C4-2B (cell line): Measurements from ENCODE around the gene LRBA.
"Not testable (repeated sequence)": the region's sequence is repeated elsewhere in the genome, so short reads cannot be mapped to it uniquely, and the experiment has no call there.

Experiments
- H3K27ac ChIP-seq: fragments of 450-650 bp; 2 replicates; pipeline ENCODE4 v1.5.1; 2017
- CTCF ChIP-seq: fragments of 450-650 bp; conservative IDR thresholded peaks from 2 replicates; pipeline ENCODE4 v1.5.1; 2017; ENCODE audit warnings: mild to moderate bottlenecking
- ZFX ChIP-seq: fragments of 450-650 bp; IDR thresholded peaks from 2 replicates; pipeline ENCODE4 v1.6.1; 2017

Gene LRBA

GRCh38 chr4:150546286-150546685 lies 468.8 kb downstream of the LRBA start:
- no peak overlapping the region for H3K27ac ChIP-seq
- no peak for TF ChIP-seq CTCF
- TF ChIP-seq ZFX: no peak

- TF ChIP-seq CTCF (no peak), ZFX (no peak)
Observed at GRCh38 chr4:150543042-150543441, 472.0 kb downstream of the LRBA start.

GRCh38 chr4:150541681-150542080 lies 473.4 kb downstream of the LRBA start:
- H3K27ac ChIP-seq: no peak overlapping the region
- TF ChIP-seq ZFX (no peak), CTCF (no peak)

More at GRCh38 chr4:150543042-150543441, 472.0 kb downstream of the LRBA start:
- H3K27ac ChIP-seq: no peak overlapping the region

- TF ChIP-seq CTCF (no peak), ZFX (no peak)
- no peak overlapping the region for H3K27ac ChIP-seq
Observed at GRCh38 chr4:150540959-150541360, 474.1 kb downstream of the LRBA start.

GRCh38 chr4:150540536-150540935 lies 474.5 kb downstream of the LRBA start:
- no peak for TF ChIP-seq ZFX
- no peak for TF ChIP-seq CTCF
- H3K27ac ChIP-seq: no peak overlapping the region

- not testable (repeated sequence) for H3K27ac ChIP-seq
Observed at GRCh38 chr4:150537911-150538310, 477.2 kb downstream of the LRBA start.

- no peak for TF ChIP-seq ZFX
- TF ChIP-seq CTCF: no peak
Observed at GRCh38 chr4:150534818-150535217, 480.3 kb downstream of the LRBA start.

GRCh38 chr4:150533673-150534072 lies 481.4 kb downstream of the LRBA start:
- TF ChIP-seq CTCF (no peak), ZFX (no peak)

More at GRCh38 chr4:150534818-150535217, 480.3 kb downstream of the LRBA start:
- no peak overlapping the region for H3K27ac ChIP-seq

More at GRCh38 chr4:150533673-150534072, 481.4 kb downstream of the LRBA start:
- no peak overlapping the region for H3K27ac ChIP-seq
